M059J (cell line): ENCODE data around the gene LYSMD1. TPM values are rescaled to one million over a fixed set of nuclear protein-coding genes. Genes with fewer than 3 reads are reported as not detected.
"Not testable (repeated sequence)": the region's sequence is repeated elsewhere in the genome, so short reads cannot be mapped to it uniquely, and the experiment has no call there.

Experiments used
- DNase-seq: peaks from one replicate; pipeline ENCODE4 v3.0.0-alpha.2; 2012; ENCODE audit warnings: low read depth
- total RNA-seq: library from RNA; depleted of rRNA; stranded (reverse); fragments of >200 nt; shearing (Covaris generic); gene quantifications from 2 replicates; pipeline ENCODE4 v1.2.3, GENCODE V29; 2014; rRNA removed

Gene LYSMD1
- 7.6 and 9.7 TPM in 2 replicates for total RNA-seq

GRCh38 chr1:151165738-151166504, at the start of gene LYSMD1, which contains the start of gene SCNM1:
Gene LYSMD1, minus strand, starts transcription at chr1:151165902. Its CDS starts 644 bp downstream, at chr1:151165258.
Gene SCNM1, plus strand, starts transcription at chr1:151166144. Its CDS starts 9 bp downstream, at chr1:151166153.
- DNase-seq, result peak; percentile 99

- DNase-seq, result no peak
Measured at GRCh38 chr1:151213560-151213959, 47.9 kb upstream of the LYSMD1 start.

GRCh38 chr1:151211972-151212705, 46.4 kb upstream of the LYSMD1 start:
- DNase-seq, result peak; percentile 31

GRCh38 chr1:151210830-151211229, 45.1 kb upstream of the LYSMD1 start:
- peak; percentile 94 for DNase-seq

DNA sequence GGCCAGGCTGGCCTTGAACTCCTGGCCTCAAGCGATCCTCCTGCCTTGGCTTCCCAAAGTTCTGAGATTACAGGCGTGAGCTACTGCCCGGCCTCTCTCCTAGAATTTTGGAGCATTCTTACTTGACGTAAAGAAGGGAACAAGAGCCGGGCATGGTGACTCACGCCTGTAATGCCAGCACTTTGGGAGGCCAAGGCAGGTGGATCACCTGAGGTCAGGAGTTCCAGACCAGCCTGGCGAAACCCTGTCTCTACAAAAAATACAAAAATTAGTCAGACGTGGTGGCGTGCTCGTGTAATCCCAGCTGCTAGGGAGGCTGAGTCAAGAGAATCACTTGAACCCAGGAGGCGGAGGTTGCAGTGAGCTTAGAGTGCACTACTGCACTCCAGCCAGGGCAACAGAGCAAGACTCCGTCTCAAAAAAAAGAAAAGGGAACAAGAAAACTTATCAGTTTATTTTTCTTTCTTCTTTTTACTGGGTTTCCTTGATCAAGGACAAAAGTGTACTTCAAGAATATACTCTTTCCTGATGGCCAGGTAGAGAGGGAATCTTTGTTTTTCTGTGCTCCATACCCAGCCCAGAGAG, 39.8 kb upstream of the LYSMD1 start:
- not testable (repeated sequence) for DNase-seq

DNA sequence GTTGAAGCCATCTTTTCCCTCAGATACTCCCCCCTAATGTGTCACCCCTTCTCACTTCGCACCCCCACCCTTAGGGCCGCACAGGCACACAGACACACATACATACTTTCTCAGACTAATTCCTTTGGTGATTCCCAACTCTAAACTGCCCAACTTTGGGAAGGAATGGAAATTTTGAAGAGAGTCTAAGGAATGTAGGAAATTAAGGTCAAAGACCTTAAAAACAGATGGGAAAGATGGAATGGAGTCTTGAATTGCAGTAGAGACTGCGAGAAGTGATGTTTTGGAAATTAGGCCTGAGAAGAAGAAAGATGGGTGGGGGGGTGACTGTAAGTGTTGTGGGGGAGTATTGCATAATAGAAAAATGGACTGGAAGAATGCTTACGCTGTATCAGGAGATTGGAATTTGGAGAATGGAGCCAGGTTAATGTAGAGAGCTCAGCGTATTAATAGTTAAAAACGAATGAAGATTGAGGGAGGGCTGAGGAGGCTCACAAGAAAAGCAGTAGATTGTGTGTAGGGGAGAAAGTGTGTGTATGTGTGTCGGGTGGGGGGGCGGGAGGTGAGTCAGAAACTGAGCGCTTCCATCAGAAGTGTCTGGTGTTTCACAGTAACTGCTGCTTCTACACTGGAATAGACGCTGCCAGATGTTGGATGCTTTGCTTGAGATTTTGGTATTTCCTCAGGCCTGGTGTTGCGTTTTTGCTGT, 34.3 kb upstream of the LYSMD1 start:
- DNase-seq, result peak; percentile 86

DNA sequence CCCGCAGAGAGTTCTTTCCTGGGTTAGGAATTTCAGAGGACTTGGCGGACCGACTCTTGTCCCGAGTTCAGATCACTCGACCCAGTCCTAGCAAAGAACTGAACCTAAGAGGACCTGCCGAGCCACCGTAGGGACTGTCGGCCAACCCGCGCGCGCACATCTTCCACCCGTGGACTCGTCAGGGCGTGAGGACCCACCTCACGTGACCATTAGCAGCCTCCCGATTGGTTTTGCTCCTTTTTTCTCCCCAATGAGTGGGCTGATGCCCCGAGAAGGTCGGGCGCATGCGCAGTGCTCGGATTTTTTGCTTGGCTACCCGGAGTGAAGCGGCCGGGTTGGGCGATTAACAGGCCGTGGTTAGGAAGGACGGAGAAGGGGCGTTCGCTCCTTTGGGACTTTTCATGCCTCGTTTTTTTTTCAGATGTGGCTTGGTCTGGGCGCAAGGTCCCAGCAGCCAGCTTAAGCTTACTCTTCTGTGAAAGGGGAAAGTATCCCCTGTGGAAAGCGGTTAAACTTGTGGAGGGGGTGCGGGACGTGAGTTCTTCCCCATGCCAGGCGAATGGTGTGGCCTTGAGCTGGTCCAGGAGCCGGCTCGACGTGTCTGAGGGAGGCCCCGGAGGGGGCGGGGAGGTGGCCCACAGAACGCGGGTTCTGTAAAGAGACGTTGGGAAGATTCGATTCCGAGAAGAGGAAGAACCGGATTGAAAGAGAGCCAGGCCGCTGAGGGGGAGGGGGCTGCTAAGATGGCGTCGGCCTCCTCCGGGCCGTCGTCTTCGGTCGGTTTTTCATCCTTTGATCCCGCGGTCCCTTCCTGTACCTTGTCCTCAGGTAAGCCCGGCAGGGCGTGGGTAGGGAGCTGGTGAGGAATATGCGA, 32.8 kb upstream of the LYSMD1 start, which contains the start of gene PIP5K1A:
PIP5K1A (plus strand) TSS at position 299 of the 874 bp plus-strand sequence; CDS start at position 744, 445 bp downstream.
- peak; percentile 99 for DNase-seq

- no peak for DNase-seq
Measured at GRCh38 chr1:151197863-151198253, 32.2 kb upstream of the LYSMD1 start.

- DNase-seq, result peak; percentile 94
Measured at GRCh38 chr1:151196292-151196800, 30.6 kb upstream of the LYSMD1 start.

GRCh38 chr1:151194894-151195594, 29.3 kb upstream of the LYSMD1 start:
- DNase-seq, result peak; percentile 98

GRCh38 chr1:151193856-151194255, 28.2 kb upstream of the LYSMD1 start:
- DNase-seq, result peak; percentile 20

- DNase-seq, result no peak
Measured at GRCh38 chr1:151193304-151193703, 27.6 kb upstream of the LYSMD1 start.

- no peak for DNase-seq
Measured at GRCh38 chr1:151192047-151192446, 26.3 kb upstream of the LYSMD1 start.

DNA sequence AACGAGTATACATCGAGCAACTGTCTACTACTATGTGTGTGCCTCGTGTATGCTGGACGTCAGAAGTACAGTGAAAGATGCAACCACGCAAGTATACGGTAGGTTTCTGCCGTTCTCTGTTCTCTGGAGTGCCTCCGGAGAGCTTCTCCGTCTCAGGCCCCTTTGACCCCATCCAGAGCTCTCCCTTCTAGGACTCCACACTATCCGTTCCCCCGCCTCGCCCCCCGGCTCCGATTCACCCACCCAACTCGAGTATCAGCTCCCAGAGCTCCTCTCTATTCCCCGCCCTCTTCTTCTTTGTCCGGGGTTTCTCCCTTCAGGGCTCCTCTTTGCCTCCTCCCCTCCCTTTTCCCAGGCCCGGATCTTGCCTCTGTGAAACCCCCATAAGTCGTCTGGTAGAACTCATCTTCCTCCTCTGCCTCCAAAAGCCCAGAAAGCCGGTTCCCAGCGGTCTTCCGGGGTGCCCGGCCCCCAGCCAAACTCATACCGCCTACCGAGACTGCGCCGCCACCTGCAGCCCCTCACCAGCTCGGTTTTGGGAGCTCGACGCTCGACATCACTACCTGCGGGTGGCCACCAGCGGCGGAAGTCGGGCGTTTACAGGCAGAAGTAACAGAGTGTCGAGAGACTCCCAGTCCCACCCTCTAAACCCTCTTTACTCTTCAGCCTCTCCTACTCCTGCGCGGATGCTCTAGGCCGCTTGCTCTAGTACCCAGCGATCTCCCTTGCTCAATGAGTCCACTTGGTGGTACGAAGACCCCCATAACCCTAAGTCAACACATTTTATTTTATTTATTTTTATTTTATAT, 24.1 kb upstream of the LYSMD1 start, which contains the start of gene VPS72:
VPS72 (minus strand) TSS at position 561 of the 809 bp plus-strand sequence; CDS start at position 485, 76 bp downstream.
- peak; percentile 89 for DNase-seq

- DNase-seq, result not testable (repeated sequence)
Measured at GRCh38 chr1:151188667-151189066, 23.0 kb upstream of the LYSMD1 start.

DNA sequence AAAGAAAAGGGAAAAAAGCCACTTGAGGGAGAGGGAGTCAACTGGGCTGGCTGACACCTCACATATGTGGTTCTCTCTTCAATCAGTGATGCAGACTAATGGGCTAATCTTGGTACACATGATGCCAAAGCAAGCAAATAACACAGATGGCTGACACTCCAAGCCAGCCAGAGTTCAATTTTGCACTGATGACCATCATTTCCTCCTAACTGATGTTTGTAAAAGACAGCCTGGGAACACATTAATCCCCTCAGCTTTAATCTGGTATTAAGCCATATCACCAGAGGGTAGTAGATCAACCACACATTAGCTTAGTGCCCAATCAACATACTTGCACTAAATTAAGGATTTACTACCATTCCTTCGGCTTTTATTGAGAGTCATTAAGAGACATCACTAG, 21.5 kb upstream of the LYSMD1 start:
- no peak for DNase-seq

DNA sequence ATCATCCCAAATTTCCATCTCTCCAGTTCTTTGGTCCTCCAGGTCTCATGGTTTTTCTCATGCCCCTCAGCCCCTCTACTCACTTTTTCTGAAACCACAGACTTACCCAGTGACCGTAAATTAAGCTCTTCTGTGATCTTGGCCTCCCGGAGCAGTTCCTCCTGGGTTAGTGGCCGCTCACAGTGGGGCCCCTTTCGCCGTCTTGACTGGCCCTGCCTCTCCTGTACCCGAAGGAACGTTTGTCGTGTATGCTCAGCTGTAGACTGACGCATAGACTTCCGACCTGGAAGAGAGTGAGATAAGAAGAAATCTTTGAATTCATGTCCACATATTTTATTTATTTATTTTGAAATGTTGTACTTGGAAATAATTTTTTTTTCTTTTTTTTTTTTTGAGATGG, 18.5 kb upstream of the LYSMD1 start:
- DNase-seq, result no peak

- DNase-seq, result no peak
Measured at GRCh38 chr1:151176514-151177045, 10.9 kb upstream of the LYSMD1 start.

DNA sequence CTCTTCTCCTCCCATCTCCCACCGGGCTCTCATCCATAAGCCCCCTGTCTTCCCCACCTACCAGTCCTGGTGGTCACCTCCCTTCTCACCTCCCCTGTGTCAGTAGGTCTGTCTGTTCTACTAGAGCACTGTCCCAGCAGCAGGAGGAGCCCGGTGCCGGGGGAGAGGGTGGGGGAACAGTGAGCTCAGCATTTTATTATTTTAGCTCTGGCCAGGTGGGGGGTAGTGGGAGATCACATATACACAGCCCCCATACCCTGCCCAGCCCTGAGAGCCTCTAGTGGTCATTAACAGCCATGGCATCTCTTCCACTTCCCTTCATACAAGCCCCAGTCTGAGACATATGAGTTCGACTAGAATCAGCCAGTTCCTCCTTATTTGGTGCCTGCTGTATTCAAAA, 10.2 kb upstream of the LYSMD1 start, which contains the start of gene TMOD4:
TMOD4 (minus strand) TSS at position 119 of the 400 bp plus-strand sequence. CDS start 1,106 bp downstream, outside the sequence.
- no peak for DNase-seq
